ENCODE measurements around the gene FAM151B. TPM values are rescaled to one million over a fixed set of nuclear protein-coding genes. Genes with fewer than 3 reads are reported as not detected.
"Not testable (repeated sequence)": the region's sequence is repeated elsewhere in the genome, so short reads cannot be mapped to it uniquely, and the experiment has no call there.

Gene FAM151B
- total RNA-seq, 2 experiments from 2014 or later: 0.25 TPM; not detected in 1

- no peak overlapping the region for H3K27ac Mint-ChIP-seq
- no peaks in the 10 kb centered on the region for H3K4me1 Mint-ChIP-seq (ENCODE audit: low read depth)
- CTCF ChIA-PET: no interaction called here
- TF ChIP-seq CTCF (IDR thresholded peaks at IDR 0.05): no peak
- H3K9me3 Mint-ChIP-seq: peaks cover 25% of the 10 kb centered on the region
- no peak for ATAC-seq
- DNase-seq: no peak
- no peaks in the 10 kb centered on the region for H3K27me3 Mint-ChIP-seq
- no peak overlapping the region for H3K4me3 Mint-ChIP-seq
- peaks cover 56% of the 10 kb centered on the region for H3K36me3 Mint-ChIP-seq (ENCODE audit: low read depth)
- intact Hi-C loops (cut with micrococcal nuclease): no loop called here
- POLR2A ChIA-PET: no interaction called here
These were observed 24.6 kb upstream of the FAM151B start for GRCh38 chr5:80463269-80463668.

- ATAC-seq (no peak), DNase-seq (no peak)
- H3K4me1 Mint-ChIP-seq (ENCODE audit: low read depth): no peaks in the 10 kb centered on the region
- H3K9me3 Mint-ChIP-seq: peaks cover 36% of the 10 kb centered on the region
- no peak overlapping the region for H3K4me3 Mint-ChIP-seq
- ChIA-PET POLR2A (interaction anchor here (0.7 kb wide), 1 partner anchor 365 kb away, joined by 3 read pairs; no protein-coding TSS in a partner anchor), CTCF (interaction anchor here (1.1 to 1.5 kb wide), 3 partner anchors 13 to 85 kb away, joined by 3 to 4 read pairs (median 3); no protein-coding TSS in a partner anchor)
- no peak for TF ChIP-seq CTCF (IDR thresholded peaks at IDR 0.05)
- intact Hi-C loops (cut with micrococcal nuclease): no loop called here
- no peaks in the 10 kb centered on the region for H3K27me3 Mint-ChIP-seq
- no peak overlapping the region for H3K27ac Mint-ChIP-seq
- peaks cover 57% of the 10 kb centered on the region for H3K36me3 Mint-ChIP-seq (ENCODE audit: low read depth)
These were observed 21.0 kb upstream of the FAM151B start for GRCh38 chr5:80466669-80467485.

GRCh38 chr5:80468131-80468530, 19.8 kb upstream of the FAM151B start:
- peaks cover 27% of the 10 kb centered on the region for H3K9me3 Mint-ChIP-seq
- DNase-seq: no peak
- H3K27me3 Mint-ChIP-seq: no peaks in the 10 kb centered on the region
- POLR2A ChIA-PET: no interaction called here
- no peak for ATAC-seq
- no peak overlapping the region for H3K4me3 Mint-ChIP-seq
- H3K27ac Mint-ChIP-seq: no peak overlapping the region
- no peaks in the 10 kb centered on the region for H3K4me1 Mint-ChIP-seq (ENCODE audit: low read depth)
- CTCF ChIA-PET: no interaction called here
- peaks cover 52% of the 10 kb centered on the region for H3K36me3 Mint-ChIP-seq (ENCODE audit: low read depth)
- no peak for TF ChIP-seq CTCF (IDR thresholded peaks at IDR 0.05)
- intact Hi-C loops (cut with micrococcal nuclease): no loop called here

GRCh38 chr5:80470631-80471030, 17.3 kb upstream of the FAM151B start:
- Mint-ChIP-seq H3K36me3 (ENCODE audit: low read depth) (peaks cover 44% of the 10 kb centered on the region), H3K9me3 (peaks cover 14% of the 10 kb centered on the region)
- ATAC-seq; CTCF ChIA-PET; H3K4me3 Mint-ChIP-seq; H3K27me3 Mint-ChIP-seq; H3K4me1 Mint-ChIP-seq (ENCODE audit: low read depth); POLR2A ChIA-PET; intact Hi-C loops (cut with micrococcal nuclease); DNase-seq; H3K27ac Mint-ChIP-seq: not testable (repeated sequence)

- CTCF ChIA-PET: no interaction called here
These were observed 13.0 kb upstream of the FAM151B start for GRCh38 chr5:80474929-80475328.

More at GRCh38 chr5:80474929-80475328, 13.0 kb upstream of the FAM151B start:
- Mint-ChIP-seq H3K9me3 (peaks cover 8% of the 10 kb centered on the region), H3K27ac (no peak overlapping the region), H3K36me3 (ENCODE audit: low read depth) (peaks cover 33% of the 10 kb centered on the region), H3K27me3 (no peaks in the 10 kb centered on the region), H3K4me3 (no peak overlapping the region), H3K4me1 (ENCODE audit: low read depth) (no peaks in the 10 kb centered on the region)
- TF ChIP-seq CTCF (IDR thresholded peaks at IDR 0.05): no peak
- ATAC-seq: no peak
- intact Hi-C loops (cut with micrococcal nuclease): no loop called here
- POLR2A ChIA-PET: no interaction called here
- no peak for DNase-seq

Data from activated CD8-positive, alpha-beta T cell treated with anti-CD3 and anti-CD28 coated beads for 36 hours (primary cell).